Glutamatergic neuron (in vitro differentiated cells): ENCODE measurements around the gene KREMEN2. TPM values are rescaled to one million over a fixed set of nuclear protein-coding genes. Genes with fewer than 3 reads are reported as not detected.

ENCODE experiments used
- DNase-seq: peaks from one replicate; pipeline ENCODE4 v3.0.0; 2022
- H3K27ac Mint-ChIP-seq: one replicate; pipeline ENCODE4 v1.8.0; 2020; ENCODE audit warnings: mild to moderate bottlenecking, mixed read lengths, inconsistent platforms; ENCODE audit not compliant: unreplicated experiment
- H3K27me3 Mint-ChIP-seq: one replicate; pipeline ENCODE4 v1.8.0; 2020; ENCODE audit warnings: mild to moderate bottlenecking, moderate library complexity, mixed read lengths, inconsistent platforms; ENCODE audit not compliant: unreplicated experiment
- H3K36me3 Mint-ChIP-seq: one replicate; pipeline ENCODE4 v1.8.0; 2020; ENCODE audit warnings: mild to moderate bottlenecking, mixed read lengths, inconsistent platforms; ENCODE audit not compliant: unreplicated experiment
- H3K4me1 Mint-ChIP-seq: one replicate; pipeline ENCODE4 v1.8.0; 2020; ENCODE audit warnings: mild to moderate bottlenecking, low read depth, mixed read lengths, inconsistent platforms; ENCODE audit not compliant: unreplicated experiment
- H3K4me3 Mint-ChIP-seq: one replicate; pipeline ENCODE4 v1.8.0; 2020; ENCODE audit warnings: mild to moderate bottlenecking, mixed read lengths, inconsistent platforms; ENCODE audit not compliant: unreplicated experiment
- H3K9me3 Mint-ChIP-seq: one replicate; pipeline ENCODE4 v1.8.0; 2020; ENCODE audit warnings: mild to moderate bottlenecking, moderate library complexity, mixed read lengths, inconsistent platforms; ENCODE audit not compliant: unreplicated experiment
- total RNA-seq: library from RNA; stranded (reverse); fragmentation: NEBNext Ultra II Directional; extraction: Animal tissue kit (Norgen Biotek cat#: 25700); gene quantifications from one replicate; pipeline ENCODE4 v1.2.1, GENCODE V29; 2021; ENCODE audit not compliant: unreplicated experiment
- TF ChIP-seq, protein P1 (sequence below): fragments of 200-600 bp; sonication (generic); IDR thresholded peaks from one replicate; pipeline ENCODE4 v1.5.0; 2021; ENCODE audit not compliant: partially characterized antibody, unreplicated experiment

KREMEN2 gene
- total RNA-seq, 1 donor from 2014 or later: 12.8 TPM

DNA sequence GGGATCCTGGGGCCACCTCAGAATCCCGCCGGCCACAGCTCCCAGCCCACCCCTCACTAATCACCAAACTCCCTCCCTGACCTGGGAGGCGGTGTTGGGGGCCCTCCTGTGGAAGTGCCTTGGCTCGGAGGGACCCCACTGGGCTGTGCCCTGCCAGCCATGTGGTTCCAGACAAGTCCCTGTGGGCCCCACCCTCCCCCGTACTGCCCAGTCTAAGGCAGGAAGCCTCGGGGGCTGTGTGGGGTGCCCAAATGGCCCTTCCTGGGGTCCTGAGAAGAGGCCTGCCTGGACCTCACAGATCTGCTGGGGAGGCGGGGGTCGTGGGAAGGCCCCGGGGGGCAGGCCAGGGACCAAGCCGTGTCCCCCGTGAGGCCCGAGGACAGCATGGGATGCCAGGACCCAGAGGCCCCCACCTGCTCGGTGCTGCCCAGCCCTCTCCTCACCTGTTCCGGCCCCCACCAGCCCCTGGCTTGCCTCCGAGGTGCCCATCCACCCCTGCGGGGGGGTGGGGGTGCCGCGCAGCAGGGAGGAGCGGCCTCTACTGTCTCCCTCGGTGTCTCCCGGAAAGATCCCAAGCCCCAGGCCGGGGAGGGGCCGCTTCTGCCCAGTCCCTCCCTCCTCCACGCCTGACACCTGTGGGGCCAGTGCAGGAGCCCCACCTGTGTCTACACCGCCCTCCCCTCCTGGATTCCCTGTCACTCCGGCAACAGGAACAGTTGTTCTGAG is 9.3 kb upstream of the KREMEN2 start:
- peaks cover 11% of the 10 kb centered on the region for H3K4me1 Mint-ChIP-seq
- H3K36me3 Mint-ChIP-seq: no peaks in the 10 kb centered on the region
- no peak for DNase-seq
- no peak overlapping the region for H3K4me3 Mint-ChIP-seq
- peaks cover 2% of the 10 kb centered on the region for H3K9me3 Mint-ChIP-seq
- H3K27ac Mint-ChIP-seq: peak overlapping the region; percentile 90
- TF ChIP-seq, protein P1, sequence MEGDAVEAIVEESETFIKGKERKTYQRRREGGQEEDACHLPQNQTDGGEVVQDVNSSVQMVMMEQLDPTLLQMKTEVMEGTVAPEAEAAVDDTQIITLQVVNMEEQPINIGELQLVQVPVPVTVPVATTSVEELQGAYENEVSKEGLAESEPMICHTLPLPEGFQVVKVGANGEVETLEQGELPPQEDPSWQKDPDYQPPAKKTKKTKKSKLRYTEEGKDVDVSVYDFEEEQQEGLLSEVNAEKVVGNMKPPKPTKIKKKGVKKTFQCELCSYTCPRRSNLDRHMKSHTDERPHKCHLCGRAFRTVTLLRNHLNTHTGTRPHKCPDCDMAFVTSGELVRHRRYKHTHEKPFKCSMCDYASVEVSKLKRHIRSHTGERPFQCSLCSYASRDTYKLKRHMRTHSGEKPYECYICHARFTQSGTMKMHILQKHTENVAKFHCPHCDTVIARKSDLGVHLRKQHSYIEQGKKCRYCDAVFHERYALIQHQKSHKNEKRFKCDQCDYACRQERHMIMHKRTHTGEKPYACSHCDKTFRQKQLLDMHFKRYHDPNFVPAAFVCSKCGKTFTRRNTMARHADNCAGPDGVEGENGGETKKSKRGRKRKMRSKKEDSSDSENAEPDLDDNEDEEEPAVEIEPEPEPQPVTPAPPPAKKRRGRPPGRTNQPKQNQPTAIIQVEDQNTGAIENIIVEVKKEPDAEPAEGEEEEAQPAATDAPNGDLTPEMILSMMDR: no peak
- H3K27me3 Mint-ChIP-seq: peaks cover 15% of the 10 kb centered on the region

DNA sequence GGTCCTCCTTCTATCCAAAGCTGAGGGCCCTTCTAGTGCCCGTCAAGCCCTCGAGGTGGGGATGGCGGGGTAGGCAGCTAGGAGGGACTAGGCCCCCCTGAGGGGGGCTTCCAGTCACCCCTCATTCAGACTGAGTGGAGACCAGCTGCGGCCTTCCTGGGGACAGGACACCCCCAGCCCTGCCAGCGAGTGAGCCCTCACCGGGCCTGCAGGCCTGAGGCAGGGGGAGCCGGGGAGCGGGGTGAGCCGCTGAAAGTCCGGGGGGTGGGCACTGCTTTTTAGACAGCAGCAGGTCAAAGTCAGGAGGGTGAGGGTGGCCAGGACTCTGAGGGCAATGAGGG is 8.7 kb upstream of the KREMEN2 start:
- Mint-ChIP-seq H3K27me3 (peaks cover 15% of the 10 kb centered on the region), H3K9me3 (peaks cover 2% of the 10 kb centered on the region), H3K4me3 (no peak overlapping the region), H3K36me3 (no peaks in the 10 kb centered on the region), H3K27ac (no peak overlapping the region), H3K4me1 (peaks cover 11% of the 10 kb centered on the region)
- TF ChIP-seq, protein P1: no peak
- no peak for DNase-seq

GRCh38 chr16:2955779-2956578 is 8.1 kb upstream of the KREMEN2 start:
- Mint-ChIP-seq H3K27ac (no peak overlapping the region), H3K4me1 (peaks cover 11% of the 10 kb centered on the region), H3K9me3 (peaks cover 5% of the 10 kb centered on the region), H3K36me3 (no peaks in the 10 kb centered on the region), H3K4me3 (no peak overlapping the region), H3K27me3 (peaks cover 16% of the 10 kb centered on the region)
- TF ChIP-seq, protein P1: no peak
- no peak for DNase-seq

DNA sequence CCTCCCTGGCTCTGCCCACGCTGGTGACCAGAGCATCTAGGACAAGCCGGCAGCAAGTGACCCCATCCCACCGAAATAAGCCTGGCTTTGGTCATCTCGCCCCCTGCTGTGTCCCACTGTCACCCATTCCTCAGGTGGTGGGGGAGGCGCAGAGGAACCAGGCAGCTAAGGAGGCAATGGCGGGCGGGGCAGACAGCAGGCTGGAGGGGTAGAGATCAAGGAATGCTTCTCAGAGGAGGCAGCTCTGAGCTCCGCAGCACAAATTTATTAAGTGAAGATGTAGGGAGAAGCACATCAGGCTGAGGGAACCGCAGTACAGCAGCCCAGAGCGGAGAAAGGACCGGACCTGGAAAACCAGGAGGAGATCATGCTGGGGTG is 7.5 kb upstream of the KREMEN2 start:
- Mint-ChIP-seq H3K36me3 (no peaks in the 10 kb centered on the region), H3K27me3 (peaks cover 19% of the 10 kb centered on the region), H3K4me3 (no peak overlapping the region), H3K27ac (no peak overlapping the region), H3K9me3 (peaks cover 5% of the 10 kb centered on the region), H3K4me1 (peaks cover 9% of the 10 kb centered on the region)
- no peak for DNase-seq
- TF ChIP-seq, protein P1: no peak

DNA sequence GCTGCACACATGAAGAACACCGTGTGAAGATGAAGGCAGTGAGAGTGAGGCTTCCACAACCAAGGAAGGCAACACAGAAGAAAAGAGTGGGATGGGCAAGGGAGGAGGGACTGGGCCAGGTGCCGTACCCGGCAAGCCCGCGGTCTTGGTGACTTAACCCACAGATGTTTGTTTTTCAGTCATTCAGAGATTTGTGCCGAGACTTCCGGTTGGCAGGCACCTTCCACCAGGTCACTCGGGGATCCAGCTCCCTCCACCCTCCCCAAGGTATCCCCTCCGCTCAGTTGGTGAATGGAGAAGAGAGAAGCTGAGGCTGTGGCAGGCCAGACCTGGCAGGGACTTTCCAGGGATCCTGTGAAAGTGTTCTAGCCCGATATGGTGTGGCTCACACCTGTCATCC is 4.9 kb upstream of the KREMEN2 start:
- Mint-ChIP-seq H3K9me3 (peaks cover 5% of the 10 kb centered on the region), H3K27ac (no peak overlapping the region)
- TF ChIP-seq, protein P1: no peak

More for the DNA sequence above, 4.9 kb upstream of the KREMEN2 start:
- H3K4me1 Mint-ChIP-seq: peaks cover 2% of the 10 kb centered on the region
- peaks cover 10% of the 10 kb centered on the region for H3K27me3 Mint-ChIP-seq
- H3K4me3 Mint-ChIP-seq: no peak overlapping the region
- no peaks in the 10 kb centered on the region for H3K36me3 Mint-ChIP-seq
- no peak for DNase-seq
